DND-41 (cell line): ENCODE data around the gene FOXRED2.
A peak's percentile ranks its signal among the peaks of the same experiment; 100 is the strongest.

Experiments
- ATAC-seq: fragments of 200-7000 bp; cut with Tn5 transposase; 3 replicates; pipeline ENCODE4 v1.9.1; 2021; ENCODE audit warnings: low read depth; ENCODE audit not compliant: insufficient read depth
- DNase-seq: peaks from one replicate; pipeline ENCODE4 v3.0.0-alpha.2; 2020
- H2AFZ ChIP-seq: 2 replicates; pipeline ENCODE4 v1.6.0; 2012; ENCODE audit warnings: low read depth, low read length
- H3K27ac ChIP-seq: 2 replicates; pipeline ENCODE4 v1.5.1; 2012; ENCODE audit warnings: low read length, inconsistent platforms
- H3K27me3 ChIP-seq: fragments of 200-600 bp; sonication (generic); 2 replicates; pipeline ENCODE4 v1.6.0; 2012; ENCODE audit warnings: low read length, mild to moderate bottlenecking, inconsistent platforms; ENCODE audit not compliant: insufficient read depth, poor library complexity
- H3K36me3 ChIP-seq: 2 replicates; pipeline ENCODE4 v1.5.1; 2012; ENCODE audit warnings: low read length, inconsistent platforms; ENCODE audit not compliant: insufficient read depth
- H3K4me1 ChIP-seq: 2 replicates; pipeline ENCODE4 v1.5.1; 2012; ENCODE audit warnings: mild to moderate bottlenecking, low read length; ENCODE audit not compliant: insufficient read depth
- H3K4me2 ChIP-seq: 2 replicates; pipeline ENCODE4 v1.6.0; 2012; ENCODE audit warnings: mild to moderate bottlenecking, moderate library complexity, low read length, inconsistent platforms; ENCODE audit not compliant: insufficient read depth
- H3K4me3 ChIP-seq, 2 experiments: fragments of 200-600 bp in 1 of 2; shearing (Covaris generic) in 1 of 2; 2 replicates each; pipeline ENCODE4 v1.5.1; 2012 to 2016; ENCODE audit warnings: inconsistent platforms in 2 of 2, low read length in 2 of 2, mild to moderate bottlenecking in 2 of 2, low read depth in 1 of 2, moderate library complexity in 1 of 2
- H3K79me2 ChIP-seq: 2 replicates; pipeline ENCODE4 v1.6.0; 2012; ENCODE audit warnings: low read length, inconsistent platforms; ENCODE audit not compliant: insufficient read depth
- H3K9ac ChIP-seq: 2 replicates; pipeline ENCODE4 v1.6.0; 2012; ENCODE audit warnings: low read depth, mild to moderate bottlenecking, inconsistent platforms, low read length, moderate library complexity
- H3K9me3 ChIP-seq: 2 replicates; pipeline ENCODE4 v1.5.1; 2012; ENCODE audit warnings: low read length, moderate library complexity, mild to moderate bottlenecking, inconsistent platforms; ENCODE audit not compliant: insufficient read depth, severe bottlenecking
- H4K20me1 ChIP-seq: 2 replicates; pipeline ENCODE4 v1.6.0; 2012; ENCODE audit warnings: low read length; ENCODE audit not compliant: insufficient read depth
- CTCF ChIP-seq: IDR thresholded peaks from 2 replicates; pipeline ENCODE4 v1.5.1; 2012; ENCODE audit warnings: borderline replicate concordance, low read length, moderate library complexity, mild to moderate bottlenecking; ENCODE audit not compliant: poor library complexity, severe bottlenecking; ENCODE audit errors: extremely low read depth
- EZH2 ChIP-seq: IDR thresholded peaks from 3 replicates; pipeline ENCODE4 v1.6.1; 2012; ENCODE audit warnings: borderline replicate concordance, low read depth, mild to moderate bottlenecking, moderate library complexity, low read length, inconsistent platforms; ENCODE audit not compliant: severe bottlenecking

Gene FOXRED2

GRCh38 chr22:36505998-36506635, 723 bp downstream of the FOXRED2 start:
- H3K36me3 ChIP-seq: peaks cover 55% of the 10 kb centered on the region
- peak overlapping the region; percentile 91 for H3K27ac ChIP-seq
- peaks cover 40% of the 10 kb centered on the region for H3K4me1 ChIP-seq
- peak overlapping the region; percentile 89 for H3K4me2 ChIP-seq
- peak overlapping the region; percentile 86 for H2AFZ ChIP-seq
- no peaks in the 10 kb centered on the region for H3K27me3 ChIP-seq
- DNase-seq (peak; percentile 50), ATAC-seq (peak; percentile 8; the same call in 2 of the 3 replicates)
- peak overlapping the region; percentile 55 to 87 for H3K4me3 ChIP-seq
- TF ChIP-seq CTCF (no peak), EZH2 (no peak)
- peaks cover 7% of the 10 kb centered on the region for H4K20me1 ChIP-seq
- peaks cover 41% of the 10 kb centered on the region for H3K79me2 ChIP-seq
- H3K9ac ChIP-seq: peak overlapping the region; percentile 87
- H3K9me3 ChIP-seq: no peaks in the 10 kb centered on the region

- H3K36me3 ChIP-seq: peaks cover 89% of the 10 kb centered on the region
Measured at GRCh38 chr22:36497910-36498665, 8.8 kb downstream of the FOXRED2 start.

GRCh38 chr22:36493690-36494110, 13.1 kb downstream of the FOXRED2 start:
- Histone ChIP-seq H3K4me3 (no peak overlapping the region), H3K27me3 (no peaks in the 10 kb centered on the region), H3K4me2 (no peak overlapping the region), H4K20me1 (peaks cover 8% of the 10 kb centered on the region; the same call in 1 of the 2 replicates), H3K4me1 (no peaks in the 10 kb centered on the region), H2AFZ (no peak overlapping the region), H3K79me2 (no peaks in the 10 kb centered on the region), H3K36me3 (peaks cover 94% of the 10 kb centered on the region), H3K9ac (no peak overlapping the region), H3K27ac (no peak overlapping the region), H3K9me3 (no peaks in the 10 kb centered on the region)
- ATAC-seq (peak; percentile 49), DNase-seq (no peak)
- TF ChIP-seq EZH2: no peak
- no peak for TF ChIP-seq CTCF

More at GRCh38 chr22:36497910-36498665, 8.8 kb downstream of the FOXRED2 start:
- H3K9me3 ChIP-seq: no peaks in the 10 kb centered on the region
- H3K4me2 ChIP-seq: no peak overlapping the region
- no peak overlapping the region for H3K27ac ChIP-seq
- ATAC-seq (no peak), DNase-seq (no peak)
- H2AFZ ChIP-seq: no peak overlapping the region
- H3K4me3 ChIP-seq: no peak overlapping the region
- H3K9ac ChIP-seq: no peak overlapping the region
- H4K20me1 ChIP-seq: peaks cover 8% of the 10 kb centered on the region; the same call in 1 of the 2 replicates
- H3K4me1 ChIP-seq: no peaks in the 10 kb centered on the region
- no peak for TF ChIP-seq EZH2
- no peak for TF ChIP-seq CTCF
- no peaks in the 10 kb centered on the region for H3K27me3 ChIP-seq
- H3K79me2 ChIP-seq: 0 out of 2 replicates have a peak, but pooled peaks cover 4% of the 10 kb centered on the region
